ENCODE data around the gene ZNF234. TPM values are rescaled to one million over a fixed set of nuclear protein-coding genes. Genes with fewer than 3 reads are reported as not detected.
A peak's percentile ranks its signal among the peaks of the same experiment; 100 is the strongest.

ZNF234 gene
- total RNA-seq, 1 donor from 2014 or later, result 8.7 TPM

DNA sequence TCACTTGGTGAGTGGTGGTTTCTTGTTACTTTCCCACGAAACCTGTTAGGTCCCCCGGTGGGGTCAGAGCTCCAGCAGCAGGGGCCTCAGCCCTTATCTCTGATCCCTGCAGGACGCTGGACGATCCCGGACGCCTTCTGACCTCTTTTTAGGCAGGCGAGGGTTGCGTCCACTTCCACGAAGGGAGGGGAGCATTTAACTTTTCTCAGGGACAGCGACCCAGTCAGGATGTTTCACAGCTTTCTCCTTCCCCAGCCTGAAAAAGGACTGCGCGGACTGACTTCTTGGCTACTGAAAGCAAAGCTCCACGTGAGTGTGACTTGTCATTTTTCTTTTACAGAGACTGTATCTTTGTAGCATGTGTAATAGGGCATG, 692 bp downstream of the ZNF234 start:
- H3K4me3 ChIP-seq, result peak overlapping the region; percentile 92
- DNase-seq, result no peak
- intact Hi-C loops (cut with micrococcal nuclease), result no loop called here
- TF ChIP-seq, protein P1, sequence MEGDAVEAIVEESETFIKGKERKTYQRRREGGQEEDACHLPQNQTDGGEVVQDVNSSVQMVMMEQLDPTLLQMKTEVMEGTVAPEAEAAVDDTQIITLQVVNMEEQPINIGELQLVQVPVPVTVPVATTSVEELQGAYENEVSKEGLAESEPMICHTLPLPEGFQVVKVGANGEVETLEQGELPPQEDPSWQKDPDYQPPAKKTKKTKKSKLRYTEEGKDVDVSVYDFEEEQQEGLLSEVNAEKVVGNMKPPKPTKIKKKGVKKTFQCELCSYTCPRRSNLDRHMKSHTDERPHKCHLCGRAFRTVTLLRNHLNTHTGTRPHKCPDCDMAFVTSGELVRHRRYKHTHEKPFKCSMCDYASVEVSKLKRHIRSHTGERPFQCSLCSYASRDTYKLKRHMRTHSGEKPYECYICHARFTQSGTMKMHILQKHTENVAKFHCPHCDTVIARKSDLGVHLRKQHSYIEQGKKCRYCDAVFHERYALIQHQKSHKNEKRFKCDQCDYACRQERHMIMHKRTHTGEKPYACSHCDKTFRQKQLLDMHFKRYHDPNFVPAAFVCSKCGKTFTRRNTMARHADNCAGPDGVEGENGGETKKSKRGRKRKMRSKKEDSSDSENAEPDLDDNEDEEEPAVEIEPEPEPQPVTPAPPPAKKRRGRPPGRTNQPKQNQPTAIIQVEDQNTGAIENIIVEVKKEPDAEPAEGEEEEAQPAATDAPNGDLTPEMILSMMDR (IDR thresholded peaks at IDR 0.05; ENCODE audit: borderline replicate concordance), result no peak
- peaks cover 29% of the 10 kb centered on the region for H3K36me3 ChIP-seq
- H3K27me3 ChIP-seq (ENCODE audit: low read depth), result no peaks in the 10 kb centered on the region
- H3K9me3 ChIP-seq (replicated peaks), result no peaks in the 10 kb centered on the region
- peak overlapping the region; percentile 89 for H3K27ac ChIP-seq (replicated peaks)
- H3K4me1 ChIP-seq, result peaks cover 27% of the 10 kb centered on the region

DNA sequence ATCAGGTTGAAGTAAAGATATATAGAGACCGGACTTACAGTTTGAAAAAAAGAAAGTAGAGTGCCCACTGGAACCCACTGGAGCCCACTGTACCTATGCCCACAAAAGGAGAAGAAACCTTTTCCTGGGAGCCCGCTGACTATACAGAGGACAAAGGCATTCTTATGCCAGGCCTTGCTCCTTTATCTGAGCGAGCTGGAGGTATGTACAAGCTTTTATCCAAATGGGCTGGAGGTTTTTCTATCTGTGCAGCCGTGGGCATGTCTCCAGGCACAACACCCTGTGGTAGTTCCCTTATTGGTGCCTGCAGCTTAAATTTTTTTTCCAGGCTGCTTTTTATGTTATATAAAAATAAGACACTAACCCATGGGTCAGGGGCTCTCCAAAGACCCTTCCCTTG, 8.4 kb downstream of the ZNF234 start:
- TF ChIP-seq, protein P1 (IDR thresholded peaks at IDR 0.05; ENCODE audit: borderline replicate concordance), result no peak
- H3K4me3 ChIP-seq, result peak overlapping the region; percentile 12
- H3K36me3 ChIP-seq, result peaks cover 99% of the 10 kb centered on the region
- no peak for DNase-seq
- intact Hi-C loops (cut with micrococcal nuclease), result no loop called here
- peak overlapping the region; percentile 65 for H3K27ac ChIP-seq (replicated peaks)
- peaks cover 29% of the 10 kb centered on the region for H3K4me1 ChIP-seq
- H3K27me3 ChIP-seq (ENCODE audit: low read depth), result no peaks in the 10 kb centered on the region
- H3K9me3 ChIP-seq (replicated peaks), result peaks cover 47% of the 10 kb centered on the region

DNA sequence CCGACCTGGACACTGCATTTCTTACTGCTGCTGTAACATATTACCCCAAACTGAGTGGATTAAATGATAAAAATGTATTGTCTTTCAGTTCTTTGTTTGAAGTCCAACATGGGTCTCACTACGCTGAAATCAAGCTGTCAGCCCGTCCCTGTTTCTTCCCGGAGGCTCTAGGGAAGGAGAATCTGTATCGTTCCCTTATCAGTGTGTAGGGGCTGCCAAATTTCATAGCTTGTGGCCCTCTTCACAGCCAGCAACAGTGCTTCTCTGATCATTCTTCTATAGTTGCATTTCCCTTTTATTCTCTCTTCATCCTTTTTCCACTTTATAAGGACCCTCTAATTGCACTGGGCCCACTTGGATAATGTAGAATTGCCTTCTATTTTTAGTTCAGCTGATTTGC, 10.1 kb downstream of the ZNF234 start:
- peaks cover 29% of the 10 kb centered on the region for H3K4me1 ChIP-seq
- H3K36me3 ChIP-seq, result peaks cover 99% of the 10 kb centered on the region
- no peak for DNase-seq
- H3K9me3 ChIP-seq (replicated peaks), result peaks cover 64% of the 10 kb centered on the region
- no peaks in the 10 kb centered on the region for H3K27me3 ChIP-seq (ENCODE audit: low read depth)
- intact Hi-C loops (cut with micrococcal nuclease), result no loop called here
- H3K27ac ChIP-seq (replicated peaks), result peak overlapping the region; percentile 65
- TF ChIP-seq, protein P1 (IDR thresholded peaks at IDR 0.05; ENCODE audit: borderline replicate concordance), result no peak
- H3K4me3 ChIP-seq, result peak overlapping the region; percentile 10

DNA sequence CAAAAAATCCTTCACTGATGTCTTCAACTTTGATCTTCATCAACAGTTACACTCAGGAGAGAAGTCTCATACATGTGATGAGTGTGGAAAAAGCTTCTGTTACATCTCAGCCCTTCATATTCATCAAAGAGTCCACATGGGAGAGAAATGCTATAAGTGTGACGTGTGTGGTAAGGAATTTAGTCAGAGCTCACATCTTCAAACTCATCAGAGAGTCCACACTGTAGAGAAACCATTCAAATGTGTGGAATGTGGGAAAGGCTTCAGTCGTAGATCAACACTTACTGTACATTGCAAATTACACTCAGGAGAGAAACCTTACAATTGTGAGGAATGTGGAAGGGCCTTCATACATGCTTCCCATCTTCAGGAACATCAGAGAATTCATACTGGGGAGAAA, 15.1 kb downstream of the ZNF234 start:
- intact Hi-C loops (cut with micrococcal nuclease), result no loop called here
- DNase-seq, result no peak
- Histone ChIP-seq H3K9me3 (replicated peaks) (peaks cover 100% of the 10 kb centered on the region), H3K4me3 (no peak overlapping the region), H3K4me1 (peaks cover 12% of the 10 kb centered on the region), H3K27ac (replicated peaks) (no peak overlapping the region), H3K27me3 (ENCODE audit: low read depth) (no peaks in the 10 kb centered on the region), H3K36me3 (peaks cover 74% of the 10 kb centered on the region)
- TF ChIP-seq, protein P1 (IDR thresholded peaks at IDR 0.05; ENCODE audit: borderline replicate concordance), result no peak

DNA sequence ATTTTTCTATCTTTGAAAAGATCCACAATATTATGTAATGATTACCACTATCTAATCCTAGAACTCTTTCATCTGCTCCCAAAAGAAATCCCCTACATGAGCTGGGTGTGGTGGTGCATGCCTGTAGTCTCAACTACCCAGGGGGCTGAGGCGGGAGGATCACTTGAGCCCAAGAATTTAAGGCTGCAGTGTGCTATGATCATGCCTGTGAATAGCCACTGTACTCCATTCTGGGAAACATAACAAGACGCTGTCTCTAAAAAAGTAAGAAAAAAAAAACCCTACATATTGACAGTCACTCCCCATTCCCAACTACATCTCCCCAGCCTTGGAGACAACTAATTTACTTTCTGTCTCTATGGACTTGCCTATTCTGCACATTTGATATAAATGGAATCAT, 22.4 kb downstream of the ZNF234 start:
- Histone ChIP-seq H3K4me3 (no peak overlapping the region), H3K9me3 (replicated peaks) (peaks cover 79% of the 10 kb centered on the region), H3K36me3 (peaks cover 28% of the 10 kb centered on the region), H3K4me1 (peaks cover 34% of the 10 kb centered on the region), H3K27me3 (ENCODE audit: low read depth) (no peaks in the 10 kb centered on the region), H3K27ac (replicated peaks) (no peak overlapping the region)
- intact Hi-C loops (cut with micrococcal nuclease), result no loop called here
- TF ChIP-seq, protein P1 (IDR thresholded peaks at IDR 0.05; ENCODE audit: borderline replicate concordance), result no peak
- DNase-seq, result no peak

DNA sequence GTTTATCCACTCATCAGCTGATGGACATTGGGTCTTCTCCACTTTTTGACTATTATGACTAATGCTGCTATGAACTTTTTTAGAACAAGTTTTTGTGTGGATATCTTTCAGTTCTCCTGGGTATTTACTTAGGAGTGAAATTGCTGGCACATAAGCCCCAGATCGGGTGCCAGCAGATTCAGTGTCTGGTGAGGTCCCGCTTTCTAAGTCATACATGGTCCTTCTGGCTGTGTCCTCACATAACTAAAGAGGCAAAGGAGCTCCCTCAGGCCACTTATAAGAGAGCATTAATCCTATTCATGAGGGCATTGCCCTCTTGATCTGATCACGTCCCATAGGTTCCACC, 22.9 kb downstream of the ZNF234 start:
- peaks cover 34% of the 10 kb centered on the region for H3K4me1 ChIP-seq
- peak overlapping the region; percentile 85 for H3K4me3 ChIP-seq
- peaks cover 79% of the 10 kb centered on the region for H3K9me3 ChIP-seq (replicated peaks)
- H3K27ac ChIP-seq (replicated peaks), result peak overlapping the region; percentile 90
- no peak for DNase-seq
- H3K36me3 ChIP-seq, result peaks cover 33% of the 10 kb centered on the region
- TF ChIP-seq, protein P1 (IDR thresholded peaks at IDR 0.05; ENCODE audit: borderline replicate concordance), result no peak
- H3K27me3 ChIP-seq (ENCODE audit: low read depth), result no peaks in the 10 kb centered on the region
- intact Hi-C loops (cut with micrococcal nuclease), result no loop called here

Measured in left ventricle myocardium inferior (tissue), 1 donor.